IMR-90 (cell line): ENCODE results near the gene PEAK3. TPM values are rescaled to one million over a fixed set of nuclear protein-coding genes. Genes with fewer than 3 reads are reported as not detected.

Source experiments
- ATAC-seq: fragments of 200-7000 bp; cut with Tn5 transposase; 2 replicates; pipeline ENCODE4 v1.9.1; 2020; ENCODE audit warnings: low read depth, mild to moderate bottlenecking, moderate library complexity
- BruUV-seq: library from RNA; stranded (reverse); fragments of 400-500 nt; replicated peaks from 2 replicates; lab custom pipeline; 2021; lab: Mats Ljungman, UMichigan
- CTCF ChIA-PET: fragments of 300-600 bp; formaldehyde crosslinking; extraction: SDS; loops from one replicate; lab custom pipeline; 2021; ENCODE audit warnings: antibody characterized with exemption; lab: Yijun Ruan, JAX
- POLR2A ChIA-PET: fragments of 300-600 bp; sonication (Branson Sonifier 250); formaldehyde crosslinking; loops from one replicate; lab custom pipeline; 2022; ENCODE audit warnings: antibody characterized with exemption; ENCODE audit not compliant: unreplicated experiment; lab: Charles Lee
- DNase-seq: peaks from one replicate; pipeline ENCODE4 v3.0.0; 2013
- H2AFZ ChIP-seq: replicated peaks from 2 replicates; pipeline ENCODE3; 2013; ENCODE audit warnings: low read length, mild to moderate bottlenecking; ENCODE audit not compliant: poor library complexity
- H2AK5ac ChIP-seq: 2 replicates; pipeline ENCODE4 v1.6.1; 2013; ENCODE audit warnings: low read depth, low read length, inconsistent platforms
- H2AK9ac ChIP-seq: replicated peaks from 2 replicates; pipeline ENCODE3; 2013; ENCODE audit warnings: mild to moderate bottlenecking, low read depth, low read length, moderate library complexity; ENCODE audit not compliant: poor library complexity
- H2BK120ac ChIP-seq: 2 replicates; pipeline ENCODE4 v1.6.1; 2013; ENCODE audit warnings: low read depth, low read length, inconsistent platforms
- H2BK15ac ChIP-seq: 3 replicates; pipeline ENCODE4 v1.6.1; 2013; ENCODE audit warnings: low read depth, low read length, inconsistent platforms
- H2BK20ac ChIP-seq: 2 replicates; pipeline ENCODE4 v1.6.1; 2013; ENCODE audit warnings: low read depth, mild to moderate bottlenecking, inconsistent platforms, low read length, moderate library complexity
- H2BK5ac ChIP-seq: 2 replicates; pipeline ENCODE4 v1.6.1; 2013; ENCODE audit warnings: mild to moderate bottlenecking, low read depth, low read length, inconsistent platforms; ENCODE audit not compliant: poor library complexity, severe bottlenecking
- H3K14ac ChIP-seq: replicated peaks from 2 replicates; pipeline ENCODE4 v1.6.1; 2013; ENCODE audit warnings: low read depth, low read length, inconsistent platforms
- H3K18ac ChIP-seq: 2 replicates; pipeline ENCODE4 v1.6.1; 2013; ENCODE audit warnings: low read depth, low read length, control low read depth
- H3K23ac ChIP-seq: 2 replicates; pipeline ENCODE4 v1.6.1; 2013; ENCODE audit warnings: low read depth, low read length, inconsistent platforms
- H3K27ac ChIP-seq: 2 replicates; pipeline ENCODE4 v1.5.1; 2013; ENCODE audit warnings: mild to moderate bottlenecking, control low read depth, low read length; ENCODE audit not compliant: insufficient read depth
- H3K27me3 ChIP-seq: 2 replicates; pipeline ENCODE4 v1.6.1; 2013; ENCODE audit warnings: low read length; ENCODE audit not compliant: control insufficient read depth, insufficient read depth
- H3K36me3 ChIP-seq: 2 replicates; pipeline ENCODE4 v1.6.1; 2013; ENCODE audit warnings: low read length, mixed read lengths; ENCODE audit not compliant: control insufficient read depth, insufficient read depth
- H3K4ac ChIP-seq: 2 replicates; pipeline ENCODE4 v1.6.1; 2013; ENCODE audit warnings: low read depth, low read length, inconsistent platforms
- H3K4me1 ChIP-seq: 2 replicates; pipeline ENCODE4 v1.6.1; 2013; ENCODE audit warnings: low read length, mixed read lengths; ENCODE audit not compliant: control insufficient read depth, insufficient read depth
- H3K4me2 ChIP-seq: 2 replicates; pipeline ENCODE4 v1.6.1; 2013; ENCODE audit warnings: low read depth, mild to moderate bottlenecking, control low read depth, low read length, moderate library complexity
- H3K4me3 ChIP-seq: 2 replicates; pipeline ENCODE4 v1.5.1; 2013; ENCODE audit warnings: low read depth, mild to moderate bottlenecking, control low read depth, low read length, moderate library complexity; ENCODE audit not compliant: insufficient read depth
- H3K56ac ChIP-seq: 2 replicates; pipeline ENCODE4 v1.6.1; 2013; ENCODE audit warnings: low read length, inconsistent platforms; ENCODE audit not compliant: insufficient read depth; ENCODE audit errors: extremely low read depth
- H3K79me1 ChIP-seq, 2 experiments: 2 replicates each; pipeline ENCODE4 v1.6.1; 2013; ENCODE audit warnings: low read length in 2 of 2, inconsistent platforms in 1 of 2, low read depth in 1 of 2
- H3K9ac ChIP-seq: 2 replicates; pipeline ENCODE4 v1.6.1; 2013; ENCODE audit warnings: low read depth, low read length, control low read depth
- H3K9me1 ChIP-seq: 2 replicates; pipeline ENCODE4 v1.6.1; 2013; ENCODE audit warnings: low read length, inconsistent platforms; ENCODE audit not compliant: insufficient read depth
- H3K9me3 ChIP-seq: 2 replicates; pipeline ENCODE4 v1.6.1; 2013; ENCODE audit warnings: low read length; ENCODE audit not compliant: control insufficient read depth, insufficient read depth
- H4K20me1 ChIP-seq: 2 replicates; pipeline ENCODE4 v1.6.1; 2013; ENCODE audit warnings: low read length, inconsistent platforms; ENCODE audit not compliant: insufficient read depth
- H4K5ac ChIP-seq: 2 replicates; pipeline ENCODE4 v1.6.1; 2013; ENCODE audit warnings: mild to moderate bottlenecking, low read depth, low read length, control low read depth
- H4K8ac ChIP-seq, 2 experiments: 2 replicates each; pipeline ENCODE4 v1.6.1; 2013; ENCODE audit warnings: low read depth in 2 of 2, low read length in 2 of 2, control low read depth in 1 of 2, inconsistent platforms in 1 of 2
- H4K91ac ChIP-seq: 2 replicates; pipeline ENCODE4 v1.6.1; 2013; ENCODE audit warnings: low read depth, low read length, inconsistent platforms; ENCODE audit not compliant: insufficient read depth
- ELK1 ChIP-seq: fragments of 150-350 bp; IDR thresholded peaks from 2 replicates; pipeline ENCODE4 v1.6.1; 2016; ENCODE audit warnings: low read depth, mild to moderate bottlenecking, low read length, moderate library complexity, borderline replicate concordance
- POLR2A ChIP-seq: IDR thresholded peaks from 2 replicates; pipeline ENCODE4 v1.6.1; 2012; ENCODE audit warnings: mild to moderate bottlenecking, low read depth, low read length
- RFX5 ChIP-seq: IDR thresholded peaks from 2 replicates; pipeline ENCODE4 v1.8.0; 2012; ENCODE audit warnings: low read depth, mild to moderate bottlenecking, low read length, moderate library complexity
- WGBS, 2 experiments: methylation state at CpG; one replicate each; pipeline versions ENCODE4 v1.1.5 to v1.1.7; 2013; ENCODE audit warnings: missing lambda C conversion rate in 2 of 2; ENCODE audit not compliant: insufficient read length in 1 of 2; ENCODE audit errors: extremely low coverage in 2 of 2; 5-methylcytosine and 5-hydroxymethylcytosine counted together
- dilution Hi-C: fragments of 300-500 bp; cut with HindIII; formaldehyde crosslinking; loops from one replicate; pipeline ENCODE4 v1.14.3; 2018; ENCODE audit warnings: low sequenced_read_pairs; ENCODE audit not compliant: unreplicated experiment
- in situ Hi-C: fragments of 300-500 bp; cut with MboI; formaldehyde crosslinking; loops from 3 replicates; pipeline ENCODE4 v1.14.3; 2019; ENCODE audit warnings: low sequenced_read_pairs, inconsistent platforms, mixed read lengths
- intact Hi-C: fragments of 100-400 bp; cut with micrococcal nuclease; formaldehyde crosslinking; loops from 2 replicates; pipeline ENCODE4 v1.10.0; 2022
- polyA plus RNA-seq, 3 experiments: library from polyadenylated mRNA; depleted of rRNA; stranded (reverse); fragments of >200 nt; gene quantifications; 2 replicates each; pipeline ENCODE4 v1.2.3, GENCODE V29; 2012; ENCODE audit warnings: low replicate concordance in 1 of 3
- total RNA-seq: library from RNA; depleted of rRNA; stranded (reverse); fragments of >200 nt; gene quantifications from 2 replicates; pipeline ENCODE4 v1.2.3, GENCODE V29; 2012
- TF ChIP-seq, protein P1 (sequence below): conservative IDR thresholded peaks from 2 replicates; pipeline ENCODE4 v1.5.1; 2012; ENCODE audit warnings: mild to moderate bottlenecking, low read depth, low read length, improper control_type of control experiment

The PEAK3 gene
- total and polyA plus RNA-seq, 2 of the 4 experiments (the other 2 are of a cell fraction) = under 0.01 to 0.09 TPM

DNA sequence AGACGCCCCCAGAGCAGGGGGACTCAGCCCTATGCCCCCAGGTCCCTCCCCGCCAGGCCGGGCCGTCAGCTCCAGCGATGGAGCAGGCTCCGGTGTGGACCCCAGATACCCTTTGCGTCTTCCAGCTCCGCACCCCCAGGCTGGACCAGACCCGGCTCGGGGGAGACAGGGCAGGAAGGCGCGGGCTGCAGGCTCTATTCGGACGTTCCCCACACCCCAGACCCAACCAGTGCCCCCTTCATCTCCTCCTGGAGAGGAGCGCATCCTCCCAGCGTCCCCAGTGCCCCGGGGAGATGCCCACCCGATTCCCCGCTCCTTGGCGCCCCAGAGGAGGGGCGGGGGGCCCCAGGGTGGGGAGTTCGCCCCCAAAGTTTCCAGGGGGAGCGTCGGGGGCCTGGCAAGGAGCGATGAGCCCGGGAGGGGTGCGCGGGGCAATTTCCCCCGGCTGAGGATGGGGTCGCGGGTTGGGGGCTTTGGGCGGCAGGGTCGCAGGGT lies 25.6 kb upstream of the PEAK3 start:
- H2BK5ac ChIP-seq = no peak overlapping the region
- H3K4me3 ChIP-seq = no peak overlapping the region
- ChIA-PET POLR2A (no interaction called here), CTCF (no interaction called here)
- dilution Hi-C loops (no loop called here), intact Hi-C loops (no loop called here), in situ Hi-C loops (no loop called here)
- peak overlapping the region; percentile 51; the same call in 1 of the 2 replicates for H3K4me2 ChIP-seq
- H3K14ac ChIP-seq = no peak overlapping the region
- H4K5ac ChIP-seq = no peak overlapping the region
- no peak overlapping the region for H3K9ac ChIP-seq
- no peak overlapping the region for H3K18ac ChIP-seq
- no peak overlapping the region for H4K91ac ChIP-seq
- H2AK5ac ChIP-seq = no peak overlapping the region
- DNase-seq (no peak), ATAC-seq (no peak)
- H3K56ac ChIP-seq = no peak overlapping the region
- no peak overlapping the region for H2AK9ac ChIP-seq
- no peak overlapping the region for H4K8ac ChIP-seq
- H3K9me3 ChIP-seq = no peaks in the 10 kb centered on the region; the same call in 1 of the 2 replicates
- H3K4me1 ChIP-seq = peaks cover 6% of the 10 kb centered on the region; the same call in 1 of the 2 replicates
- no TSS peak for BruUV-seq
- peaks cover 55% of the 10 kb centered on the region for H3K27me3 ChIP-seq
- no peak overlapping the region for H3K4ac ChIP-seq
- H3K36me3 ChIP-seq = no peaks in the 10 kb centered on the region
- H4K20me1 ChIP-seq = 0 out of 2 replicates have a peak, but pooled peaks cover 8% of the 10 kb centered on the region
- no peak overlapping the region for H2BK20ac ChIP-seq
- H3K23ac ChIP-seq = no peak overlapping the region
- no peak overlapping the region for H3K27ac ChIP-seq
- no peaks in the 10 kb centered on the region for H3K79me1 ChIP-seq
- 47% methylated on average over 3 of the region's 33 CpGs; no CpG with 5 or more reads in 1 of the 2 experiments for WGBS, 2 experiments
- H2BK120ac ChIP-seq = no peak overlapping the region
- H2AFZ ChIP-seq = no peak overlapping the region
- no peak overlapping the region for H2BK15ac ChIP-seq
- no peaks in the 10 kb centered on the region for H3K9me1 ChIP-seq
- no peak for TF ChIP-seq POLR2A
- TF ChIP-seq RFX5 = no peak
- TF ChIP-seq, protein P1, sequence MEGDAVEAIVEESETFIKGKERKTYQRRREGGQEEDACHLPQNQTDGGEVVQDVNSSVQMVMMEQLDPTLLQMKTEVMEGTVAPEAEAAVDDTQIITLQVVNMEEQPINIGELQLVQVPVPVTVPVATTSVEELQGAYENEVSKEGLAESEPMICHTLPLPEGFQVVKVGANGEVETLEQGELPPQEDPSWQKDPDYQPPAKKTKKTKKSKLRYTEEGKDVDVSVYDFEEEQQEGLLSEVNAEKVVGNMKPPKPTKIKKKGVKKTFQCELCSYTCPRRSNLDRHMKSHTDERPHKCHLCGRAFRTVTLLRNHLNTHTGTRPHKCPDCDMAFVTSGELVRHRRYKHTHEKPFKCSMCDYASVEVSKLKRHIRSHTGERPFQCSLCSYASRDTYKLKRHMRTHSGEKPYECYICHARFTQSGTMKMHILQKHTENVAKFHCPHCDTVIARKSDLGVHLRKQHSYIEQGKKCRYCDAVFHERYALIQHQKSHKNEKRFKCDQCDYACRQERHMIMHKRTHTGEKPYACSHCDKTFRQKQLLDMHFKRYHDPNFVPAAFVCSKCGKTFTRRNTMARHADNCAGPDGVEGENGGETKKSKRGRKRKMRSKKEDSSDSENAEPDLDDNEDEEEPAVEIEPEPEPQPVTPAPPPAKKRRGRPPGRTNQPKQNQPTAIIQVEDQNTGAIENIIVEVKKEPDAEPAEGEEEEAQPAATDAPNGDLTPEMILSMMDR = no peak
- no peak for TF ChIP-seq ELK1
